Caco-2 (cell line): ENCODE results near the gene RNF32. TPM values are rescaled to one million over a fixed set of nuclear protein-coding genes. Genes with fewer than 3 reads are reported as not detected.

Experiments used
- BruUV-seq: library from RNA; stranded (reverse); fragments of 400-500 nt; replicated peaks from 2 replicates; lab custom pipeline; 2021; lab: Mats Ljungman, UMichigan
- CTCF ChIA-PET: fragments of 300-600 bp; sonication (Branson Sonifier 250); formaldehyde crosslinking; loops from one replicate; lab custom pipeline; 2022; ENCODE audit warnings: antibody characterized with exemption; lab: Charles Lee
- POLR2A ChIA-PET: fragments of 300-600 bp; sonication (Branson Sonifier 250); formaldehyde crosslinking; loops from one replicate; lab custom pipeline; 2022; ENCODE audit warnings: antibody characterized with exemption; lab: Charles Lee
- DNase-seq, 2 experiments: peaks; one replicate each; pipeline versions ENCODE4 v3.0.0 to v3.0.0-alpha.2; 2020 to 2022
- H3K27me3 ChIP-seq: replicated peaks from 2 replicates; pipeline ENCODE4 v1.6.0; 2011; ENCODE audit warnings: low read length; ENCODE audit not compliant: control insufficient read depth, insufficient read depth
- H3K36me3 ChIP-seq: 2 replicates; pipeline ENCODE4 v1.5.1; 2011; ENCODE audit warnings: low read length; ENCODE audit not compliant: control insufficient read depth, insufficient read depth
- H3K4me1 ChIP-seq: fragments of 250-450 bp; sonication (Bioruptor Pico); 2 replicates; pipeline ENCODE4 v1.5.1; 2020; ENCODE audit warnings: mild to moderate bottlenecking
- H3K4me3 ChIP-seq: 2 replicates; pipeline ENCODE4 v1.5.1; 2011; ENCODE audit warnings: low read depth, mild to moderate bottlenecking, control low read depth, low read length
- H3K9me3 ChIP-seq: fragments of 250-450 bp; sonication (Bioruptor Pico); 2 replicates; pipeline ENCODE4 v1.5.1; 2020; ENCODE audit warnings: mild to moderate bottlenecking, moderate library complexity
- H3K27ac Mint-ChIP-seq: one replicate; pipeline ENCODE4 v1.8.0; 2022; ENCODE audit warnings: mixed read lengths; ENCODE audit not compliant: unreplicated experiment
- H3K27me3 Mint-ChIP-seq: one replicate; pipeline ENCODE4 v1.8.0; 2022; ENCODE audit warnings: mixed read lengths; ENCODE audit not compliant: insufficient read depth, unreplicated experiment
- H3K36me3 Mint-ChIP-seq: one replicate; pipeline ENCODE4 v1.8.0; 2022; ENCODE audit warnings: mild to moderate bottlenecking, mixed read lengths; ENCODE audit not compliant: insufficient read depth, unreplicated experiment
- H3K4me1 Mint-ChIP-seq: one replicate; pipeline ENCODE4 v1.8.0; 2022; ENCODE audit warnings: low read depth, mixed read lengths; ENCODE audit not compliant: unreplicated experiment
- H3K4me3 Mint-ChIP-seq: one replicate; pipeline ENCODE4 v1.8.0; 2022; ENCODE audit warnings: mild to moderate bottlenecking, moderate library complexity, mixed read lengths; ENCODE audit not compliant: unreplicated experiment
- H3K9me3 Mint-ChIP-seq: one replicate; pipeline ENCODE4 v1.8.0; 2022; ENCODE audit warnings: mixed read lengths; ENCODE audit not compliant: unreplicated experiment
- CTCF ChIP-seq, 2 experiments: fragments of 200-600 bp in 1 of 2; IDR thresholded peaks; 1 replicate in 1 of 2; 2 replicates in 1 of 2; pipeline versions ENCODE4 v1.5.1 to v1.8.0; 2011 to 2022; ENCODE audit warnings: antibody characterized with exemption in 1 of 2, control low read depth in 1 of 2, inconsistent platforms in 1 of 2, low read depth in 1 of 2, low read length in 1 of 2, mild to moderate bottlenecking in 1 of 2, moderate library complexity in 1 of 2; ENCODE audit not compliant: insufficient read depth in 1 of 2, severe bottlenecking in 1 of 2, unreplicated experiment in 1 of 2
- intact Hi-C: fragments of 100-400 bp; cut with micrococcal nuclease; formaldehyde crosslinking; loops from one replicate; pipeline ENCODE4 v1.10.0; 2022; ENCODE audit not compliant: unreplicated experiment
- total RNA-seq: library from RNA; stranded (reverse); gene quantifications from 2 replicates; pipeline ENCODE4 v1.2.3, GENCODE V29; 2022

Gene RNF32
- total RNA-seq, 1 experiment from 2014 or later: 26.0 TPM

- no peak overlapping the region for H3K4me3 ChIP-seq
- peaks cover 15% of the 10 kb centered on the region for H3K4me1 ChIP-seq
- intact Hi-C loops: loop anchor here (1.0 kb wide), 4 partner anchors 16 to 167 kb away; no protein-coding TSS in a partner anchor
- H3K27me3 ChIP-seq: no peaks in the 10 kb centered on the region
- ChIA-PET POLR2A (interaction anchor here (0.7 to 1.3 kb wide), 3 partner anchors 9 to 22 kb away, joined by 3 to 5 read pairs (median 4); partner anchors contain the start of gene RNF32), CTCF (interaction anchor here (0.7 to 1.5 kb wide), 11 partner anchors 9 to 119 kb away, joined by 3 to 11 read pairs (median 4); partner anchors contain the start of gene RNF32)
- H3K27ac Mint-ChIP-seq: peak overlapping the region; percentile 12
- no peaks in the 10 kb centered on the region for H3K9me3 ChIP-seq
- peaks cover 47% of the 10 kb centered on the region for H3K4me1 Mint-ChIP-seq
- peaks cover 75% of the 10 kb centered on the region for H3K36me3 Mint-ChIP-seq
- no TSS peak for BruUV-seq
- no peaks in the 10 kb centered on the region for H3K9me3 Mint-ChIP-seq
- no peak overlapping the region for H3K4me3 Mint-ChIP-seq
- peak; percentile 82 to 87 for DNase-seq
- H3K27me3 Mint-ChIP-seq: no peaks in the 10 kb centered on the region
- H3K36me3 ChIP-seq: no peaks in the 10 kb centered on the region; the same call in 1 of the 2 replicates
- peak; percentile 72 to 83 for TF ChIP-seq CTCF (IDR thresholded peaks at IDR 0.05; ENCODE audit: insufficient read depth in 1 of 2, low read depth in 1 of 2, low read length in 1 of 2, severe bottlenecking in 1 of 2, unreplicated experiment in 1 of 2)
Measured at GRCh38 chr7:156650042-156650441, 9.5 kb downstream of the RNF32 start.

- TF ChIP-seq CTCF (IDR thresholded peaks at IDR 0.05; ENCODE audit: insufficient read depth in 1 of 2, low read depth in 1 of 2, low read length in 1 of 2, severe bottlenecking in 1 of 2, unreplicated experiment in 1 of 2): no peak
- H3K27me3 ChIP-seq: no peaks in the 10 kb centered on the region
- H3K36me3 Mint-ChIP-seq: peaks cover 70% of the 10 kb centered on the region
- POLR2A ChIA-PET: no interaction called here
- peaks cover 24% of the 10 kb centered on the region for H3K4me1 ChIP-seq
- CTCF ChIA-PET: interaction anchor here (1.4 kb wide), 1 partner anchor 113 kb away, joined by 4 read pairs; no protein-coding TSS in a partner anchor
- H3K4me3 ChIP-seq: no peak overlapping the region
- intact Hi-C loops: no loop called here
- no peak for DNase-seq
- H3K9me3 Mint-ChIP-seq: no peaks in the 10 kb centered on the region
- H3K27me3 Mint-ChIP-seq: no peaks in the 10 kb centered on the region
- no peak overlapping the region for H3K27ac Mint-ChIP-seq
- H3K4me3 Mint-ChIP-seq: no peak overlapping the region
- peaks cover 42% of the 10 kb centered on the region for H3K4me1 Mint-ChIP-seq
- no peaks in the 10 kb centered on the region for H3K9me3 ChIP-seq
- H3K36me3 ChIP-seq: no peaks in the 10 kb centered on the region
- BruUV-seq: no TSS peak
Measured at GRCh38 chr7:156651474-156651873, 10.9 kb downstream of the RNF32 start.

GRCh38 chr7:156652886-156653568 lies 12.5 kb downstream of the RNF32 start:
- no peak for DNase-seq
- Mint-ChIP-seq H3K9me3 (no peaks in the 10 kb centered on the region), H3K27me3 (no peaks in the 10 kb centered on the region), H3K27ac (no peak overlapping the region), H3K4me1 (peaks cover 41% of the 10 kb centered on the region), H3K36me3 (peaks cover 64% of the 10 kb centered on the region), H3K4me3 (no peak overlapping the region)
- H3K4me1 ChIP-seq: peaks cover 24% of the 10 kb centered on the region
- no peaks in the 10 kb centered on the region for H3K27me3 ChIP-seq
- H3K9me3 ChIP-seq: no peaks in the 10 kb centered on the region
- intact Hi-C loops: no loop called here
- BruUV-seq: no TSS peak
- H3K36me3 ChIP-seq: no peaks in the 10 kb centered on the region; the same call in 1 of the 2 replicates
- POLR2A ChIA-PET: no interaction called here
- no peak overlapping the region for H3K4me3 ChIP-seq
- CTCF ChIA-PET: interaction anchor here (1.0 kb wide), 1 partner anchor 578 kb away, joined by 3 read pairs; no protein-coding TSS in a partner anchor
- TF ChIP-seq CTCF (IDR thresholded peaks at IDR 0.05; ENCODE audit: insufficient read depth in 1 of 2, low read depth in 1 of 2, low read length in 1 of 2, severe bottlenecking in 1 of 2, unreplicated experiment in 1 of 2): no peak
